ENCODE data around the gene BCL2L13. TPM values are rescaled to one million over a fixed set of nuclear protein-coding genes. Genes with fewer than 3 reads are reported as not detected.
A peak's percentile ranks its signal among the peaks of the same experiment; 100 is the strongest.
"Not testable (repeated sequence)": the region's sequence is repeated elsewhere in the genome, so short reads cannot be mapped to it uniquely, and the experiment has no call there.

Gene BCL2L13
- total and polyA plus RNA-seq, 4 experiments from 2014 or later = 28.3 to 39.2 (median 32.8) TPM

DNA sequence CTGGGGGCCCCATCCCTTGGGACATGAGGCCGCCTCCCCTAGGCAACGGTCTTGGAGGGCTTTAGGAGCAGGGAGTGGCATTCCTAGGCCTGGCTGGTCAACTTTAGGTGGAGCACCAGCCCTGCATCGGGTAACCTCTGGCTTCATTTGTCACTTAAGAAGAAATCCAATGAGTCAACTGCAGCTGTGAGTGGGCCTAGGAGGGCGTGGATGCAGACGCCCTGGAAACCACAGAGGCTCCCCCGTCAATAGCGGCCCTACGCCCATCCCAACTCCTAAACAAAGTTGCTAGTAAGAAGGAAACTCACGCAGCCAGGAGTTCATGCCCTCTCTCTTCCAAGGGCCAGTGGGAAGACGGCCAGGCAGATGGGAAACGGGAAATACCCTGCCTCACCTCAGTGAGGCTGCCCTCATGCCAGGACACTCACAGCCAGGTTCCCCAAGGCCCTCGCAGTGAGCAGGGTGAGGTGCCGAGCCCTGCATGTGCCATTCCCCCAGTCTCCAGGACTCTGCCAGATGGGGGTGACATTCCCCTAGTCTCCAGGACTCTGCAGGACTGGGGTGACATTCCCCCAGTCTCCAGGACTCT is 114.9 kb downstream of the BCL2L13 start:
- Mint-ChIP-seq H3K4me1 (peaks cover 9 to 23% (median 10%) of the 10 kb centered on the region in 4 donors), H3K4me3 (no peak overlapping the region), H3K9me3 (no peaks in the 10 kb centered on the region), H3K27me3 (no peaks in the 10 kb centered on the region), H3K36me3 (no peaks in the 10 kb centered on the region), H3K27ac (no peak overlapping the region)
- Histone ChIP-seq H3K27me3 (ENCODE audit: insufficient read depth, low read length) (no peaks in the 10 kb centered on the region), H3K4me3 (ENCODE audit: low read length in 2 of 2) (no peak overlapping the region), H3K27ac (ENCODE audit: low read depth, low read length) (no peak overlapping the region), H3K4me1 (ENCODE audit: insufficient read depth, low read length) (no peaks in the 10 kb centered on the region), H3K9me3 (ENCODE audit: control insufficient read depth in 1 of 2, low read length in 2 of 2) (no peaks in the 10 kb centered on the region), H3K36me3 (ENCODE audit: insufficient read depth, low read length) (no peaks in the 10 kb centered on the region)
- POLR2A ChIA-PET (ENCODE audit: partially characterized antibody) = no interaction called here
- CTCF ChIA-PET (ENCODE audit: partially characterized antibody) = interaction anchor here (0.7 to 1.9 kb wide), 4 partner anchors 15 to 271 kb away, joined by 3 to 20 read pairs (median 10); partner anchors contain the start of gene MICAL3
- intact Hi-C loops (cut with micrococcal nuclease) = no loop called here
- no peak for DNase-seq

GRCh38 chr22:17754233-17754925 is 115.8 kb downstream of the BCL2L13 start:
- Mint-ChIP-seq H3K27me3 (no peaks in the 10 kb centered on the region), H3K4me1 (peaks cover 9 to 25% (median 10%) of the 10 kb centered on the region in 4 donors), H3K4me3 (no peak overlapping the region), H3K36me3 (no peaks in the 10 kb centered on the region), H3K9me3 (no peaks in the 10 kb centered on the region), H3K27ac (peak overlapping the region in 3 of 7 donors; percentile 27 to 67 (median 42))
- Histone ChIP-seq H3K4me3 (ENCODE audit: low read length in 2 of 2) (no peak overlapping the region), H3K36me3 (ENCODE audit: insufficient read depth, low read length) (no peaks in the 10 kb centered on the region), H3K4me1 (ENCODE audit: insufficient read depth, low read length) (no peaks in the 10 kb centered on the region), H3K9me3 (ENCODE audit: control insufficient read depth in 1 of 2, low read length in 2 of 2) (no peaks in the 10 kb centered on the region), H3K27me3 (ENCODE audit: insufficient read depth, low read length) (no peaks in the 10 kb centered on the region), H3K27ac (ENCODE audit: low read depth, low read length) (no peak overlapping the region)
- POLR2A ChIA-PET (ENCODE audit: partially characterized antibody) = interaction anchor here (0.6 kb wide), 1 partner anchor 30 kb away, joined by 3 read pairs; no protein-coding TSS in a partner anchor
- DNase-seq = peak in 1 of 5 donors; percentile 16
- intact Hi-C loops (cut with micrococcal nuclease) = loop anchor here (1.0 kb wide), 1 partner anchor 31 kb away; no protein-coding TSS in a partner anchor
- CTCF ChIA-PET (ENCODE audit: partially characterized antibody) = interaction anchor here (1.2 to 1.9 kb wide), 5 partner anchors 10 to 33 kb away, joined by 3 to 20 read pairs (median 9); no protein-coding TSS in a partner anchor

GRCh38 chr22:17761138-17761488 is 122.6 kb downstream of the BCL2L13 start:
- intact Hi-C loops (cut with micrococcal nuclease) = no loop called here
- peak overlapping the region in 1 of 7 donors; percentile 18 for H3K27ac Mint-ChIP-seq
- Histone ChIP-seq H3K9me3 (ENCODE audit: control insufficient read depth in 1 of 2, low read length in 2 of 2) (no peaks in the 10 kb centered on the region), H3K4me3 (ENCODE audit: low read length in 2 of 2) (no peak overlapping the region), H3K27me3 (ENCODE audit: insufficient read depth, low read length) (no peaks in the 10 kb centered on the region), H3K27ac (ENCODE audit: low read depth, low read length) (no peak overlapping the region), H3K36me3 (ENCODE audit: insufficient read depth, low read length) (no peaks in the 10 kb centered on the region), H3K4me1 (ENCODE audit: insufficient read depth, low read length) (peaks cover 4% of the 10 kb centered on the region)
- peaks cover 18 to 45% (median 23%) of the 10 kb centered on the region in 4 donors for H3K4me1 Mint-ChIP-seq
- DNase-seq = no peak
- ChIA-PET CTCF (ENCODE audit: partially characterized antibody) (interaction anchor here (2.8 kb wide), 1 partner anchor 25 kb away, joined by 7 read pairs; no protein-coding TSS in a partner anchor), POLR2A (ENCODE audit: partially characterized antibody) (interaction anchor here (0.7 kb wide), 1 partner anchor 263 kb away, joined by 4 read pairs; no protein-coding TSS in a partner anchor)
- peaks cover 0 to 4% of the 10 kb centered on the region in 2 donors for H3K36me3 Mint-ChIP-seq
- H3K9me3 Mint-ChIP-seq = no peaks in the 10 kb centered on the region
- no peak overlapping the region for H3K4me3 Mint-ChIP-seq
- no peaks in the 10 kb centered on the region for H3K27me3 Mint-ChIP-seq

DNA sequence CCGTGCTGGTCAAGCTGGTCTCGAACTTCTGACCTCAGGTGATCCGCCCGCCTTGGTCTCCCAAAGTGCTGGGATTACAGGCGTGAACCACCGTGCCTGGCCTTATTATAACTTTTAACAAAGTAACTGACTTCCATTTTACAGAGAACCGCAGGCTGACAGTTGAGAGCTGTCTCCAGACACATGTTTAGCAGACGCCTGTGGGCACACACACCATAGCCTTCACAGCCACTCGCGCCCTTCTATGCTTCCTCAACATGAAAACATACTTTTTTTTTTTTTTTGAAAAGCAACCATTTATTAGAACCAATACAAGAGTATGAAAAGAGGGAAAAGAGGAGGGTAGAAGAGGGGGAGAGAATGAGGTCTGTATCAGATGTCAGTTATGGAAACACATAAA is 124.9 kb downstream of the BCL2L13 start:
- H3K4me3 Mint-ChIP-seq; H3K36me3 Mint-ChIP-seq; H3K4me3 ChIP-seq (ENCODE audit: low read length in 2 of 2); intact Hi-C loops (cut with micrococcal nuclease); H3K27ac Mint-ChIP-seq; H3K36me3 ChIP-seq (ENCODE audit: insufficient read depth, low read length); H3K27ac ChIP-seq (ENCODE audit: low read depth, low read length); H3K27me3 ChIP-seq (ENCODE audit: insufficient read depth, low read length); H3K9me3 Mint-ChIP-seq; H3K9me3 ChIP-seq (ENCODE audit: control insufficient read depth in 1 of 2, low read length in 2 of 2); H3K27me3 Mint-ChIP-seq; DNase-seq: not testable (repeated sequence)
- POLR2A ChIA-PET (ENCODE audit: partially characterized antibody) = interaction anchor here (0.6 kb wide), 1 partner anchor 14 kb away, joined by 3 read pairs; no protein-coding TSS in a partner anchor
- peaks cover 27 to 54% (median 33%) of the 10 kb centered on the region in 4 donors for H3K4me1 Mint-ChIP-seq
- CTCF ChIA-PET (ENCODE audit: partially characterized antibody) = interaction anchor here (0.6 kb wide), 1 partner anchor 21 kb away, joined by 3 read pairs; no protein-coding TSS in a partner anchor
- peaks cover 18% of the 10 kb centered on the region for H3K4me1 ChIP-seq (ENCODE audit: insufficient read depth, low read length)

- DNase-seq = no peak
- Mint-ChIP-seq H3K36me3 (peaks cover 3 to 4% of the 10 kb centered on the region in 2 donors), H3K27ac (peak overlapping the region in 4 of 7 donors; percentile 6 to 85 (median 52)), H3K4me3 (no peak overlapping the region), H3K4me1 (peaks cover 25 to 55% (median 33%) of the 10 kb centered on the region in 4 donors), H3K27me3 (no peaks in the 10 kb centered on the region), H3K9me3 (no peaks in the 10 kb centered on the region)
- H3K4me1 ChIP-seq (ENCODE audit: insufficient read depth, low read length) = peaks cover 19% of the 10 kb centered on the region
- no peak overlapping the region for H3K4me3 ChIP-seq (ENCODE audit: low read length in 2 of 2)
- intact Hi-C loops (cut with micrococcal nuclease) = no loop called here
- CTCF ChIA-PET (ENCODE audit: partially characterized antibody) = interaction anchor here (1.9 to 3.1 kb wide), 2 partner anchors 9 to 21 kb away, joined by 9 to 16 read pairs; no protein-coding TSS in a partner anchor
- H3K9me3 ChIP-seq (ENCODE audit: control insufficient read depth in 1 of 2, low read length in 2 of 2) = no peaks in the 10 kb centered on the region
- no peaks in the 10 kb centered on the region for H3K36me3 ChIP-seq (ENCODE audit: insufficient read depth, low read length)
- POLR2A ChIA-PET (ENCODE audit: partially characterized antibody) = no interaction called here
- no peak overlapping the region for H3K27ac ChIP-seq (ENCODE audit: low read depth, low read length)
- no peaks in the 10 kb centered on the region for H3K27me3 ChIP-seq (ENCODE audit: insufficient read depth, low read length)
Observed at GRCh38 chr22:17764036-17764435, 125.5 kb downstream of the BCL2L13 start.

DNA sequence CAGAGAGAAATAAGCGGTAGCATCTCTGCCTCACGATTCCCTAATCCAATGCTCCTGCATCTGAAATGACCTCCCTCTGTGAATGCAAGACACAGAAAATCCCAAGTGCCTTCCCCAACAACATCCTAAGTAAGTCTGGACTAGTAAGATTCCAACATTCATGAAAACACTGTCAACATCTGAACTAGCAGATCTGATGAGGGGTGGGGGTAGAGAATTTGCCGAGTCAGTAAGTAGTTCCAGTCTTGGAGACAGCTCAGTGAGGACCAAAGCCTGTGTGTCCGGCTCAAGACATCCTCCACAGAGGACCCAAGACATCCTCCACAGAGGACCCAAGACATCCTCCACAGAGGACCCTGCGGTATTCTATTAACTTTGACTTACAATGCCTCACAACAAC is 126.3 kb downstream of the BCL2L13 start:
- H3K4me3 Mint-ChIP-seq = peak overlapping the region in 1 of 8 donors; percentile 1
- DNase-seq; H3K36me3 Mint-ChIP-seq; H3K4me3 ChIP-seq (ENCODE audit: low read length in 2 of 2); intact Hi-C loops (cut with micrococcal nuclease); H3K27ac ChIP-seq (ENCODE audit: low read depth, low read length); H3K36me3 ChIP-seq (ENCODE audit: insufficient read depth, low read length); H3K9me3 ChIP-seq (ENCODE audit: control insufficient read depth in 1 of 2, low read length in 2 of 2); H3K27me3 Mint-ChIP-seq; H3K27me3 ChIP-seq (ENCODE audit: insufficient read depth, low read length); H3K9me3 Mint-ChIP-seq: not testable (repeated sequence)
- H3K4me1 Mint-ChIP-seq = peaks cover 25 to 62% (median 37%) of the 10 kb centered on the region in 4 donors
- CTCF ChIA-PET (ENCODE audit: partially characterized antibody) = interaction anchor here (1.1 to 3.1 kb wide), 5 partner anchors 10 to 27 kb away, joined by 3 to 20 read pairs (median 9); no protein-coding TSS in a partner anchor
- H3K27ac Mint-ChIP-seq = peak overlapping the region in 3 of 7 donors; percentile 30 to 85 (median 52)
- H3K4me1 ChIP-seq (ENCODE audit: insufficient read depth, low read length) = peaks cover 19% of the 10 kb centered on the region
- POLR2A ChIA-PET (ENCODE audit: partially characterized antibody) = interaction anchor here (0.8 to 1.5 kb wide), 5 partner anchors 9 to 20 kb away, joined by 3 to 10 read pairs (median 3); no protein-coding TSS in a partner anchor
